Stomach smooth muscle (tissue), 2 donors: ENCODE measurements around the gene PACS2.
A peak's percentile ranks its signal among the peaks of the same experiment; 100 is the strongest.

ENCODE experiments used
- H3K27ac ChIP-seq: one replicate; pipeline ENCODE4 v1.7.0; 2013; ENCODE audit warnings: mild to moderate bottlenecking, low read length, inconsistent platforms
- H3K27me3 ChIP-seq, 2 donors: one replicate each; pipeline ENCODE4 v1.7.0; 2013; ENCODE audit warnings: low read length in 2 of 2; ENCODE audit not compliant: insufficient read depth in 2 of 2, control insufficient read depth in 1 of 2
- H3K36me3 ChIP-seq, 2 donors: one replicate each; pipeline ENCODE4 v1.7.0; 2013; ENCODE audit warnings: low read length in 2 of 2; ENCODE audit not compliant: control insufficient read depth in 2 of 2, insufficient read depth in 2 of 2
- H3K4me1 ChIP-seq: one replicate; pipeline ENCODE4 v1.7.0; 2013; ENCODE audit warnings: low read length; ENCODE audit not compliant: control insufficient read depth, insufficient read depth
- H3K4me3 ChIP-seq, 2 donors: one replicate each; pipeline ENCODE4 v1.7.0; 2013; ENCODE audit warnings: low read length in 2 of 2
- H3K9ac ChIP-seq, 2 donors: one replicate each; pipeline ENCODE4 v1.7.0; 2013; ENCODE audit warnings: low read length in 2 of 2, mild to moderate bottlenecking in 1 of 2
- H3K9me3 ChIP-seq, 2 donors: one replicate each; pipeline ENCODE4 v1.7.0; 2013; ENCODE audit warnings: low read length in 2 of 2; ENCODE audit not compliant: control insufficient read depth in 2 of 2
- donor health status: healthy.
- donor health status: Pancreatic carcinoma.

The PACS2 gene

GRCh38 chr14:105304565-105304964, 10.0 kb upstream of the PACS2 start:
- Histone ChIP-seq H3K4me3 (no peak overlapping the region), H3K36me3 (no peaks in the 10 kb centered on the region), H3K27me3 (no peaks in the 10 kb centered on the region), H3K9me3 (no peaks in the 10 kb centered on the region), H3K27ac (no peak overlapping the region), H3K9ac (no peak overlapping the region), H3K4me1 (peaks cover 10% of the 10 kb centered on the region)

- H3K4me1 ChIP-seq = peaks cover 4% of the 10 kb centered on the region
- H3K27ac ChIP-seq = no peak overlapping the region
- H3K9ac ChIP-seq = no peak overlapping the region
- H3K27me3 ChIP-seq = no peaks in the 10 kb centered on the region
- no peak overlapping the region for H3K4me3 ChIP-seq
- H3K9me3 ChIP-seq = no peaks in the 10 kb centered on the region
- no peaks in the 10 kb centered on the region for H3K36me3 ChIP-seq
Observed at GRCh38 chr14:105305345-105305744, 9.2 kb upstream of the PACS2 start.

DNA sequence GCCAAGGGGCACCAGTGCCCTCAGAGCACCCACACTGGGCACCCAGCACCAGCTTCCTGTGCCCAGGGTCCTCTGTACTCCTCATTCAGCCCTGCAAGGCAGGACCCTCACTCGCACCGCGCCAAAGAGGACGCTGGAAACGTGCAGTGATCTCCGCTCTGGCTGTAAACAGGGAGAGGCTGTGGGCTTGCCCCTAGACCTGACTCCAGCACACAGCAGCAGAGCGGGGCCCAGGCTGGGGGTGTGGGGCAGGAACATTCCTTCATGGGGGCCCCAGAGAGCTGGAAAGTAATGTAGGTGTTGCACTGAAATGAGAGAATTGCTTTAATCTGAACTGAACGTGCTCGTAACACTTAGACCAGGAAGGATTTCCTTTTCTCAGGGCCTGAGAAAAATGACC, 8.8 kb upstream of the PACS2 start:
- no peak overlapping the region for H3K9ac ChIP-seq
- H3K36me3 ChIP-seq = no peaks in the 10 kb centered on the region
- H3K4me3 ChIP-seq = no peak overlapping the region
- no peaks in the 10 kb centered on the region for H3K27me3 ChIP-seq
- H3K4me1 ChIP-seq = peaks cover 4% of the 10 kb centered on the region
- no peaks in the 10 kb centered on the region for H3K9me3 ChIP-seq
- H3K27ac ChIP-seq = no peak overlapping the region

DNA sequence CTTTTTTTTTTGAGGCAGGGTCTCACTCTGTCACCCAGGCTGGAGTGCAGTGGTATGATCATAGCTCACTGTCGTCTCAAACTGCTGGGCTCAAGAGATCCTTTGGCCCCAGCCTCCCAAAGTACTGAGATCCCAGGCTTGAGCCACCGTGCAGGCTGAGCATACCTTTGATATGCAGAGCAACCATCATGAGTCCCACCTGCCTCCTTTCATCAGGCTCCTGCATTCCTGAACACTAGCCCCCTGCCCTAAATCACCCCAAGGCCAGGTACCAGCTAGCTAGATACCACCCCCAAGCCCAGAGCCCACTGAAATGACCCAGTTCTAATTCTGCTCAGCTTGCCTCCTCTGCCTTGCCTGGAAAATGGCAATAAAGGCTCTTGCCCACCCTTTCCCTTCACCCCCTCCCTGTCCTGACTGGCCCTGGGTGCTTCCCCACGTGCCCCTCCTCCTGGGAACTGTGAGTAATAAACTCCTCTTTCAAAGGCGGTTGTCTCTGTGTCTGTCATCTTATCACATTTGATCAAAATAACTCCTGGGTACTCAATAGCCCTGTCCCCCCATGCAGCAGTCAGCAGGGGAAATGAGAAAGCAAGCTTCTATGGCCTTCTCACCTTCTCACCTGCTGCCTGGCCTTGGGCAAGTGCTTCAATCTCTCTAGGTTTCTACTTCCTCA, 7.4 kb upstream of the PACS2 start:
- Histone ChIP-seq H3K9me3 (no peaks in the 10 kb centered on the region), H3K4me3 (no peak overlapping the region), H3K36me3 (no peaks in the 10 kb centered on the region), H3K9ac (no peak overlapping the region), H3K27ac (no peak overlapping the region), H3K4me1 (peaks cover 7% of the 10 kb centered on the region), H3K27me3 (no peaks in the 10 kb centered on the region)

GRCh38 chr14:105309371-105309770, 5.2 kb upstream of the PACS2 start:
- Histone ChIP-seq H3K4me1 (peaks cover 26% of the 10 kb centered on the region), H3K27me3 (no peaks in the 10 kb centered on the region), H3K4me3 (no peak overlapping the region), H3K9me3 (no peaks in the 10 kb centered on the region), H3K27ac (no peak overlapping the region), H3K9ac (no peak overlapping the region), H3K36me3 (no peaks in the 10 kb centered on the region)

DNA sequence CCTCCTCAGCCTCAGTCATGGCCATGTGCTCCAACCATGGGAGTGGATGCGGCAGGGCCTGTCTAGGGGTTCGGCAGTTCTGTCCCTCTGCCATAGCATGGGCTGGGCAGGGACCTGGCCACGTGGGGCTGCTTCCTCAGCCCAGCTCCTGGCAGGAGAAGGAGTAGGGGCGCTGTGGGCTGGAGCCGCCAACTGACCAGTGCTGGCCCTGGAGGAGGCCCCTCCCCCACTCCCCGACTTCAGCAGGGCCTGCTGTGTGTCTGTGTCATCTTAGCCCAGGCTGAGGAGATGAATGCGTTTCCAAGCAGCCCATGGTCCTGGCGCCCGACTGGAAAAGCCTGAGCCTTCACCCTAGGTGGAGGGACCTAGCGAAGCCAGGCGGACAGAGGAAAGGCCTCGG, 2.7 kb upstream of the PACS2 start:
- Histone ChIP-seq H3K4me1 (peaks cover 44% of the 10 kb centered on the region), H3K9ac (no peak overlapping the region), H3K9me3 (no peaks in the 10 kb centered on the region), H3K4me3 (no peak overlapping the region), H3K27me3 (no peaks in the 10 kb centered on the region), H3K36me3 (no peaks in the 10 kb centered on the region), H3K27ac (peak overlapping the region; percentile 94)

- Histone ChIP-seq H3K27ac (peak overlapping the region; percentile 94), H3K4me1 (peaks cover 55% of the 10 kb centered on the region), H3K9me3 (no peaks in the 10 kb centered on the region), H3K4me3 (peak overlapping the region in 1 of 2 donors; percentile 69), H3K36me3 (no peaks in the 10 kb centered on the region), H3K9ac (peak overlapping the region in 1 of 2 donors; percentile 68), H3K27me3 (no peaks in the 10 kb centered on the region)
Observed at GRCh38 chr14:105312973-105313372, 1.6 kb upstream of the PACS2 start.

GRCh38 chr14:105313381-105314286, 914 bp upstream of the PACS2 start:
- Histone ChIP-seq H3K4me1 (peaks cover 56% of the 10 kb centered on the region), H3K27ac (peak overlapping the region; percentile 94), H3K4me3 (peak overlapping the region in 1 of 2 donors; percentile 69), H3K9me3 (no peaks in the 10 kb centered on the region), H3K9ac (peak overlapping the region; percentile 68 to 75), H3K27me3 (no peaks in the 10 kb centered on the region), H3K36me3 (no peaks in the 10 kb centered on the region)

- H3K9ac ChIP-seq = peak overlapping the region; percentile 8 to 58
- peak overlapping the region; percentile 46 for H3K27ac ChIP-seq
- no peaks in the 10 kb centered on the region for H3K27me3 ChIP-seq
- no peaks in the 10 kb centered on the region for H3K36me3 ChIP-seq
- no peaks in the 10 kb centered on the region for H3K9me3 ChIP-seq
- peaks cover 56% of the 10 kb centered on the region for H3K4me1 ChIP-seq
- H3K4me3 ChIP-seq = peak overlapping the region; percentile 66 to 81
Observed at GRCh38 chr14:105315211-105315721, 718 bp downstream of the PACS2 start.

DNA sequence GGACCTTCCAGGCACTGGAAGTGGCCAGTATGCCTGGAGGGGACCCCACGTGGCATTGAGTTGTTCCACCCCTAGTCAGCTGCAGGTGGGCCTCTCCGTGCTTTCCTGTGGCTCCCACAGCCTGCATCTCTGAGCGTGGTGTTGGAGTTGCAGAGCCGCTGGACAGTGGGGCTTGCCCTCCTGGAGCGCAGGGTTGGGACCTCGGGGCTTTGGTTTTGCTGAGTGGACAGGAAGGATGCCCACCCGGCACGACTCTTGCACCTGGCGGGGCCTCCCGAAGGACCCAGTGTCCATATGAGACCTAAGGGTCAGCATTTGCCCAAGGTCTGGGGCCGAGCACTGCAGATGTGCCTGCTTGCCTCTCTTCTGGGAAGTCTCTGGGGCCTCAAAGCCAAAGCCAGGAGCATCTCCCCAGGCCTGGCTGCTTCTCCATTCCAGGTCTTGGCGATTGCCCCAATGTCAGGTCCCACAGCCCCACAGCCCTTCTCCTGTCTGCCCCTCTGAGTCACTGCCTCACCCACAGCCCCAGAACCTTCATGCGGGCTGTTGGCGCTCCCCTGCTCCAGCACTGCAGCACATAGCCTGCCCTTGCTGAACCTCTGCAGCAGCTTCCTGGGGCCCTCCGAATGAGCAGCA, 1.5 kb downstream of the PACS2 start:
- Histone ChIP-seq H3K4me3 (peak overlapping the region; percentile 66 to 81), H3K36me3 (no peaks in the 10 kb centered on the region), H3K27ac (peak overlapping the region; percentile 46), H3K27me3 (no peaks in the 10 kb centered on the region), H3K9ac (peak overlapping the region in 1 of 2 donors; percentile 58), H3K4me1 (peaks cover 56% of the 10 kb centered on the region), H3K9me3 (no peaks in the 10 kb centered on the region)
